ENCODE results near the gene PRKCZ. TPM values are rescaled to one million over a fixed set of nuclear protein-coding genes. Genes with fewer than 3 reads are reported as not detected.

PRKCZ gene
- total and polyA plus RNA-seq, 2 of the 4 experiments (the other 2 are of a cell fraction), result 2.0 to 3.5 TPM

DNA sequence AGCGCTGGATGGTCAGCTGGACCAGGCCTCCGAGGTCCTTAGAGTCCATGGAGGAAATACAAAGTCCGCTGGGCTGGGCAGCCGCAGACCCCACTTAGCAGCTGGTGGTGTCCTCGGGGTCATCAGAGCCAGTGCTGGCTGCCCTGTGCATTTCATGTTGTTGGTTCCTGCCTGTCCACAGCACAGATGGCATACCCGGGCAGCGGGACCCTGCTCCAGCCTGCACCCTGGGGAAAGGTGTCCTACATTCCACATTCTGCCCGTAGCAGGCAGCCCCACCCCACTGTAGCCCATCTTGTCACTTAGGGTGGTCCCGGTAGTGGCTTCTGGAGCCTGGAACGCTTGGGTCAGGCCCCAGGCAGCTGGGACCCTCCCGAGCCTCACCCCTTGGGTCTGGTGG is 19.8 kb downstream of the PRKCZ start:
- intact Hi-C loops (cut with micrococcal nuclease), result no loop called here
- CTCF ChIA-PET, result no interaction called here
- H3K27ac ChIP-seq (ENCODE audit: insufficient read depth, low read length), result no peak overlapping the region

More for the DNA sequence above, 19.8 kb downstream of the PRKCZ start:
- Histone ChIP-seq H3K56ac (ENCODE audit: extremely low read depth, insufficient read depth, low read length) (no peak overlapping the region), H3K9me1 (ENCODE audit: insufficient read depth, low read length) (no peaks in the 10 kb centered on the region), H2BK15ac (ENCODE audit: low read depth, low read length) (no peak overlapping the region), H3K79me1 (ENCODE audit: low read depth in 1 of 2, low read length in 2 of 2) (no peaks in the 10 kb centered on the region), H3K4ac (ENCODE audit: low read depth, low read length) (no peak overlapping the region), H2BK120ac (ENCODE audit: low read depth, low read length) (no peak overlapping the region), H3K4me1 (ENCODE audit: control insufficient read depth, insufficient read depth, low read length) (no peaks in the 10 kb centered on the region), H4K20me1 (ENCODE audit: insufficient read depth, low read length) (no peaks in the 10 kb centered on the region), H3K27me3 (ENCODE audit: control insufficient read depth, insufficient read depth, low read length) (peaks cover 31% of the 10 kb centered on the region), H2AK5ac (ENCODE audit: low read depth, low read length) (no peak overlapping the region), H3K9ac (ENCODE audit: low read depth, low read length) (no peak overlapping the region), H3K4me2 (ENCODE audit: low read depth, low read length) (no peak overlapping the region), H3K18ac (ENCODE audit: low read depth, low read length) (no peak overlapping the region), H3K4me3 (ENCODE audit: insufficient read depth, low read depth, low read length) (no peak overlapping the region), H4K5ac (ENCODE audit: low read depth, low read length) (no peak overlapping the region), H2AFZ (replicated peaks; ENCODE audit: low read length, poor library complexity) (no peak overlapping the region), H4K8ac (ENCODE audit: low read depth in 2 of 2, low read length in 2 of 2) (no peak overlapping the region), H4K91ac (ENCODE audit: insufficient read depth, low read depth, low read length) (no peak overlapping the region), H2BK20ac (ENCODE audit: low read depth, low read length) (no peak overlapping the region), H3K36me3 (ENCODE audit: control insufficient read depth, insufficient read depth, low read length) (no peaks in the 10 kb centered on the region), H2BK5ac (ENCODE audit: low read depth, low read length, poor library complexity, severe bottlenecking) (no peak overlapping the region), H3K23ac (ENCODE audit: low read depth, low read length) (no peak overlapping the region), H3K14ac (replicated peaks; ENCODE audit: low read depth, low read length) (no peak overlapping the region), H2AK9ac (replicated peaks; ENCODE audit: low read depth, low read length, poor library complexity) (no peak overlapping the region), H3K9me3 (ENCODE audit: control insufficient read depth, insufficient read depth, low read length) (no peaks in the 10 kb centered on the region; the same call in 1 of the 2 replicates)
- no TSS peak for BruUV-seq (replicated peaks)
- in situ Hi-C loops (cut with MboI; ENCODE audit: low sequenced_read_pairs), result no loop called here
- TF ChIP-seq RCOR1 (IDR thresholded peaks at IDR 0.05; ENCODE audit: insufficient replicate concordance, low read length) (no peak), CHD1 (IDR thresholded peaks at IDR 0.05; ENCODE audit: low read depth, low read length) (no peak), RFX5 (IDR thresholded peaks at IDR 0.05; ENCODE audit: low read depth, low read length) (no peak), NFE2L2 (IDR thresholded peaks at IDR 0.05; ENCODE audit: low read depth, low read length) (no peak), CEBPB (IDR thresholded peaks at IDR 0.05; ENCODE audit: low read depth, low read length) (no peak), RAD21 (IDR thresholded peaks at IDR 0.05; ENCODE audit: low read length) (no peak), POLR2A (IDR thresholded peaks at IDR 0.05; ENCODE audit: low read depth, low read length) (no peak), MXI1 (IDR thresholded peaks at IDR 0.05; ENCODE audit: borderline replicate concordance, low read depth, low read length) (no peak), MAFK (IDR thresholded peaks at IDR 0.05; ENCODE audit: low read depth, low read length) (no peak), FOS (IDR thresholded peaks at IDR 0.05; ENCODE audit: low read depth, low read length) (no peak), BHLHE40 (IDR thresholded peaks at IDR 0.05; ENCODE audit: low read depth, low read length) (no peak), SMC3 (IDR thresholded peaks at IDR 0.05; ENCODE audit: low read depth, low read length) (no peak), MAZ (IDR thresholded peaks at IDR 0.05; ENCODE audit: borderline replicate concordance, low read depth, low read length) (no peak)
- TF ChIP-seq, protein P1, sequence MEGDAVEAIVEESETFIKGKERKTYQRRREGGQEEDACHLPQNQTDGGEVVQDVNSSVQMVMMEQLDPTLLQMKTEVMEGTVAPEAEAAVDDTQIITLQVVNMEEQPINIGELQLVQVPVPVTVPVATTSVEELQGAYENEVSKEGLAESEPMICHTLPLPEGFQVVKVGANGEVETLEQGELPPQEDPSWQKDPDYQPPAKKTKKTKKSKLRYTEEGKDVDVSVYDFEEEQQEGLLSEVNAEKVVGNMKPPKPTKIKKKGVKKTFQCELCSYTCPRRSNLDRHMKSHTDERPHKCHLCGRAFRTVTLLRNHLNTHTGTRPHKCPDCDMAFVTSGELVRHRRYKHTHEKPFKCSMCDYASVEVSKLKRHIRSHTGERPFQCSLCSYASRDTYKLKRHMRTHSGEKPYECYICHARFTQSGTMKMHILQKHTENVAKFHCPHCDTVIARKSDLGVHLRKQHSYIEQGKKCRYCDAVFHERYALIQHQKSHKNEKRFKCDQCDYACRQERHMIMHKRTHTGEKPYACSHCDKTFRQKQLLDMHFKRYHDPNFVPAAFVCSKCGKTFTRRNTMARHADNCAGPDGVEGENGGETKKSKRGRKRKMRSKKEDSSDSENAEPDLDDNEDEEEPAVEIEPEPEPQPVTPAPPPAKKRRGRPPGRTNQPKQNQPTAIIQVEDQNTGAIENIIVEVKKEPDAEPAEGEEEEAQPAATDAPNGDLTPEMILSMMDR (conservative IDR thresholded peaks at IDR 0.05; ENCODE audit: low read depth, low read length), result no peak
- TF ChIP-seq, protein P2, sequence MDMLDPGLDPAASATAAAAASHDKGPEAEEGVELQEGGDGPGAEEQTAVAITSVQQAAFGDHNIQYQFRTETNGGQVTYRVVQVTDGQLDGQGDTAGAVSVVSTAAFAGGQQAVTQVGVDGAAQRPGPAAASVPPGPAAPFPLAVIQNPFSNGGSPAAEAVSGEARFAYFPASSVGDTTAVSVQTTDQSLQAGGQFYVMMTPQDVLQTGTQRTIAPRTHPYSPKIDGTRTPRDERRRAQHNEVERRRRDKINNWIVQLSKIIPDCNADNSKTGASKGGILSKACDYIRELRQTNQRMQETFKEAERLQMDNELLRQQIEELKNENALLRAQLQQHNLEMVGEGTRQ (IDR thresholded peaks at IDR 0.05; ENCODE audit: low read depth, low read length), result no peak
- TF ChIP-seq, protein P3, sequence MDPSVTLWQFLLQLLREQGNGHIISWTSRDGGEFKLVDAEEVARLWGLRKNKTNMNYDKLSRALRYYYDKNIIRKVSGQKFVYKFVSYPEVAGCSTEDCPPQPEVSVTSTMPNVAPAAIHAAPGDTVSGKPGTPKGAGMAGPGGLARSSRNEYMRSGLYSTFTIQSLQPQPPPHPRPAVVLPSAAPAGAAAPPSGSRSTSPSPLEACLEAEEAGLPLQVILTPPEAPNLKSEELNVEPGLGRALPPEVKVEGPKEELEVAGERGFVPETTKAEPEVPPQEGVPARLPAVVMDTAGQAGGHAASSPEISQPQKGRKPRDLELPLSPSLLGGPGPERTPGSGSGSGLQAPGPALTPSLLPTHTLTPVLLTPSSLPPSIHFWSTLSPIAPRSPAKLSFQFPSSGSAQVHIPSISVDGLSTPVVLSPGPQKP (IDR thresholded peaks at IDR 0.05; ENCODE audit: borderline replicate concordance, low read depth, low read length), result no peak
- DNase-seq (no peak), ATAC-seq (ENCODE audit: low read depth) (no peak)
- POLR2A ChIA-PET (ENCODE audit: unreplicated experiment), result no interaction called here
- WGBS, 2 experiments (ENCODE audit: extremely low coverage in 2 of 2, insufficient read length in 1 of 2), result 75% methylated on average over 8 of the region's 11 CpGs; no CpG with 5 or more reads in 1 of the 2 experiments
- dilution Hi-C loops (cut with HindIII; ENCODE audit: low sequenced_read_pairs, unreplicated experiment), result no loop called here
